HG02885 (cell line): ENCODE results near the gene TNFRSF17.
"Not testable (repeated sequence)": the region's sequence is repeated elsewhere in the genome, so short reads cannot be mapped to it uniquely, and the experiment has no call there.

Experiments
- ATAC-seq: cut with Tn5 transposase; IDR thresholded peaks from one replicate; pipeline ENCODE4 v1.9.1; 2021; ENCODE audit warnings: mild to moderate bottlenecking; ENCODE audit not compliant: unreplicated experiment, poor library complexity

TNFRSF17 gene

GRCh38 chr16:11964761-11965551, at the start of gene TNFRSF17:
Gene TNFRSF17, plus strand, starts transcription at chr16:11965210. Its CDS starts 115 bp downstream, at chr16:11965325.
- ATAC-seq: peak; percentile 78

GRCh38 chr16:11915644-11916523, 49.1 kb upstream of the TNFRSF17 start, which contains the start of gene GSPT1:
Gene GSPT1, minus strand, starts transcription at chr16:11915956. Its CDS starts 236 bp downstream, at chr16:11915720.
- ATAC-seq: peak; percentile 81

- ATAC-seq: no peak
Observed at GRCh38 chr16:11916524-11917285, 48.3 kb upstream of the TNFRSF17 start.

GRCh38 chr16:11924046-11924445, 41.0 kb upstream of the TNFRSF17 start:
- not testable (repeated sequence) for ATAC-seq

GRCh38 chr16:11927350-11927749, 37.7 kb upstream of the TNFRSF17 start:
- not testable (repeated sequence) for ATAC-seq

- ATAC-seq: not testable (repeated sequence)
Observed at GRCh38 chr16:11941945-11942344, 23.1 kb upstream of the TNFRSF17 start, which contains the start of gene NPIPB2. Gene NPIPB2, minus strand, starts transcription at chr16:11942045. Its CDS starts 0 bp downstream, at chr16:11942045.

GRCh38 chr16:11946433-11946832, 18.6 kb upstream of the TNFRSF17 start:
- ATAC-seq: no peak

GRCh38 chr16:11948819-11949218, 16.2 kb upstream of the TNFRSF17 start:
- ATAC-seq: no peak

GRCh38 chr16:11949527-11949926, 15.5 kb upstream of the TNFRSF17 start:
- no peak for ATAC-seq

- no peak for ATAC-seq
Observed at GRCh38 chr16:11950388-11950787, 14.6 kb upstream of the TNFRSF17 start.

GRCh38 chr16:11953576-11953975, 11.4 kb upstream of the TNFRSF17 start:
- ATAC-seq: not testable (repeated sequence)

GRCh38 chr16:11955713-11956123, 9.3 kb upstream of the TNFRSF17 start:
- ATAC-seq: no peak

- no peak for ATAC-seq
Observed at GRCh38 chr16:11956558-11956957, 8.5 kb upstream of the TNFRSF17 start.

GRCh38 chr16:11957591-11958395, 7.2 kb upstream of the TNFRSF17 start:
- no peak for ATAC-seq

GRCh38 chr16:11962457-11962856, 2.6 kb upstream of the TNFRSF17 start:
- ATAC-seq: not testable (repeated sequence)

GRCh38 chr16:11962978-11963377, 2.0 kb upstream of the TNFRSF17 start:
- ATAC-seq: not testable (repeated sequence)

- no peak for ATAC-seq
Observed at GRCh38 chr16:11963706-11964105, 1.3 kb upstream of the TNFRSF17 start.

GRCh38 chr16:11966173-11966572, 1.2 kb downstream of the TNFRSF17 start:
- peak; percentile 36 for ATAC-seq

GRCh38 chr16:11967195-11967911, 2.3 kb downstream of the TNFRSF17 start:
- no peak for ATAC-seq
